SK-N-SH (cell line): ENCODE results near the gene FERMT2.

Experiments
- CTCF ChIP-seq: fragments of 200-600 bp; sonication (generic); IDR thresholded peaks from 2 replicates; pipeline ENCODE4 v1.6.1; 2017; ENCODE audit warnings: antibody characterized with exemption, mild to moderate bottlenecking, moderate library complexity
- POLR2AphosphoS5 ChIP-seq: IDR thresholded peaks from 2 replicates; pipeline ENCODE4 v1.6.1; 2012; ENCODE audit warnings: low read depth, low read length
- RAD21 ChIP-seq: IDR thresholded peaks from 2 replicates; pipeline ENCODE4 v1.6.1; 2012; ENCODE audit warnings: mild to moderate bottlenecking, low read length
- SIN3A ChIP-seq: IDR thresholded peaks from 2 replicates; pipeline ENCODE4 v1.6.1; 2012; ENCODE audit warnings: low read depth, mild to moderate bottlenecking, low read length, moderate library complexity, borderline replicate concordance
- TF ChIP-seq, protein P1 (sequence below): IDR thresholded peaks from 2 replicates; pipeline ENCODE4 v1.6.1; 2012; ENCODE audit warnings: mild to moderate bottlenecking, low read depth, low read length, moderate library complexity

GRCh38 chr14:52987514-52987913, 36.7 kb upstream of the FERMT2 start:
- no peak for TF ChIP-seq SIN3A
- TF ChIP-seq RAD21 = no peak
- no peak for TF ChIP-seq CTCF
- TF ChIP-seq, protein P1, sequence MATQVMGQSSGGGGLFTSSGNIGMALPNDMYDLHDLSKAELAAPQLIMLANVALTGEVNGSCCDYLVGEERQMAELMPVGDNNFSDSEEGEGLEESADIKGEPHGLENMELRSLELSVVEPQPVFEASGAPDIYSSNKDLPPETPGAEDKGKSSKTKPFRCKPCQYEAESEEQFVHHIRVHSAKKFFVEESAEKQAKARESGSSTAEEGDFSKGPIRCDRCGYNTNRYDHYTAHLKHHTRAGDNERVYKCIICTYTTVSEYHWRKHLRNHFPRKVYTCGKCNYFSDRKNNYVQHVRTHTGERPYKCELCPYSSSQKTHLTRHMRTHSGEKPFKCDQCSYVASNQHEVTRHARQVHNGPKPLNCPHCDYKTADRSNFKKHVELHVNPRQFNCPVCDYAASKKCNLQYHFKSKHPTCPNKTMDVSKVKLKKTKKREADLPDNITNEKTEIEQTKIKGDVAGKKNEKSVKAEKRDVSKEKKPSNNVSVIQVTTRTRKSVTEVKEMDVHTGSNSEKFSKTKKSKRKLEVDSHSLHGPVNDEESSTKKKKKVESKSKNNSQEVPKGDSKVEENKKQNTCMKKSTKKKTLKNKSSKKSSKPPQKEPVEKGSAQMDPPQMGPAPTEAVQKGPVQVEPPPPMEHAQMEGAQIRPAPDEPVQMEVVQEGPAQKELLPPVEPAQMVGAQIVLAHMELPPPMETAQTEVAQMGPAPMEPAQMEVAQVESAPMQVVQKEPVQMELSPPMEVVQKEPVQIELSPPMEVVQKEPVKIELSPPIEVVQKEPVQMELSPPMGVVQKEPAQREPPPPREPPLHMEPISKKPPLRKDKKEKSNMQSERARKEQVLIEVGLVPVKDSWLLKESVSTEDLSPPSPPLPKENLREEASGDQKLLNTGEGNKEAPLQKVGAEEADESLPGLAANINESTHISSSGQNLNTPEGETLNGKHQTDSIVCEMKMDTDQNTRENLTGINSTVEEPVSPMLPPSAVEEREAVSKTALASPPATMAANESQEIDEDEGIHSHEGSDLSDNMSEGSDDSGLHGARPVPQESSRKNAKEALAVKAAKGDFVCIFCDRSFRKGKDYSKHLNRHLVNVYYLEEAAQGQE = no peak
- TF ChIP-seq POLR2AphosphoS5 = no peak
